HG03095 (cell line): ENCODE results near the gene TBC1D1.

Experiments used
- ATAC-seq: cut with Tn5 transposase; IDR thresholded peaks from one replicate; pipeline ENCODE4 v1.9.1; 2021; ENCODE audit warnings: moderate library complexity; ENCODE audit not compliant: unreplicated experiment

The TBC1D1 gene

GRCh38 chr4:38073596-38074234 lies 182.8 kb downstream of the TBC1D1 start:
- no peak for ATAC-seq

- ATAC-seq = no peak
Measured at GRCh38 chr4:38075370-38076152, 184.7 kb downstream of the TBC1D1 start.

GRCh38 chr4:38076153-38076669 lies 185.3 kb downstream of the TBC1D1 start:
- no peak for ATAC-seq

- ATAC-seq = no peak
Measured at GRCh38 chr4:38077791-38078489, 187.1 kb downstream of the TBC1D1 start.

- no peak for ATAC-seq
Measured at GRCh38 chr4:38078590-38079421, 187.9 kb downstream of the TBC1D1 start.

- no peak for ATAC-seq
Measured at GRCh38 chr4:38080061-38080974, 189.4 kb downstream of the TBC1D1 start.

- ATAC-seq = no peak
Measured at GRCh38 chr4:38082021-38082420, 191.1 kb downstream of the TBC1D1 start.

- no peak for ATAC-seq
Measured at GRCh38 chr4:38082424-38083385, 191.8 kb downstream of the TBC1D1 start.

- ATAC-seq = no peak
Measured at GRCh38 chr4:38084877-38085711, 194.2 kb downstream of the TBC1D1 start.

GRCh38 chr4:38085751-38086150 lies 194.9 kb downstream of the TBC1D1 start:
- ATAC-seq = no peak

GRCh38 chr4:38086151-38086848 lies 195.4 kb downstream of the TBC1D1 start:
- ATAC-seq = no peak

- ATAC-seq = no peak
Measured at GRCh38 chr4:38086849-38087226, 196.0 kb downstream of the TBC1D1 start.

GRCh38 chr4:38088321-38088720 lies 197.4 kb downstream of the TBC1D1 start:
- no peak for ATAC-seq

GRCh38 chr4:38089961-38090360 lies 199.1 kb downstream of the TBC1D1 start:
- no peak for ATAC-seq

GRCh38 chr4:38090455-38091246 lies 199.8 kb downstream of the TBC1D1 start:
- no peak for ATAC-seq

- no peak for ATAC-seq
Measured at GRCh38 chr4:38091636-38092035, 200.8 kb downstream of the TBC1D1 start.
